Keratinocyte (primary cell): ENCODE measurements around the gene USP10.

Experiments
- EZH2 ChIP-seq: IDR thresholded peaks from one replicate; pipeline ENCODE4 v1.6.1; 2012; ENCODE audit warnings: inconsistent platforms, mild to moderate bottlenecking, low read length, moderate library complexity
- TF ChIP-seq, protein P1 (sequence below), 3 experiments: IDR thresholded peaks in 1 of 3; conservative IDR thresholded peaks in 1 of 3; optimal IDR thresholded peaks in 1 of 3; 2 replicates in 2 of 3; 3 replicates in 1 of 3; pipeline versions ENCODE3 to v1.5.1; 2011; ENCODE audit warnings: low read length in 3 of 3, mild to moderate bottlenecking in 3 of 3, moderate library complexity in 2 of 3, control low read depth in 1 of 3, inconsistent platforms in 1 of 3; ENCODE audit not compliant: insufficient read depth in 2 of 3; ENCODE audit errors: extremely low read depth in 1 of 3

- TF ChIP-seq EZH2: no peak
- TF ChIP-seq, protein P1, sequence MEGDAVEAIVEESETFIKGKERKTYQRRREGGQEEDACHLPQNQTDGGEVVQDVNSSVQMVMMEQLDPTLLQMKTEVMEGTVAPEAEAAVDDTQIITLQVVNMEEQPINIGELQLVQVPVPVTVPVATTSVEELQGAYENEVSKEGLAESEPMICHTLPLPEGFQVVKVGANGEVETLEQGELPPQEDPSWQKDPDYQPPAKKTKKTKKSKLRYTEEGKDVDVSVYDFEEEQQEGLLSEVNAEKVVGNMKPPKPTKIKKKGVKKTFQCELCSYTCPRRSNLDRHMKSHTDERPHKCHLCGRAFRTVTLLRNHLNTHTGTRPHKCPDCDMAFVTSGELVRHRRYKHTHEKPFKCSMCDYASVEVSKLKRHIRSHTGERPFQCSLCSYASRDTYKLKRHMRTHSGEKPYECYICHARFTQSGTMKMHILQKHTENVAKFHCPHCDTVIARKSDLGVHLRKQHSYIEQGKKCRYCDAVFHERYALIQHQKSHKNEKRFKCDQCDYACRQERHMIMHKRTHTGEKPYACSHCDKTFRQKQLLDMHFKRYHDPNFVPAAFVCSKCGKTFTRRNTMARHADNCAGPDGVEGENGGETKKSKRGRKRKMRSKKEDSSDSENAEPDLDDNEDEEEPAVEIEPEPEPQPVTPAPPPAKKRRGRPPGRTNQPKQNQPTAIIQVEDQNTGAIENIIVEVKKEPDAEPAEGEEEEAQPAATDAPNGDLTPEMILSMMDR (optimal IDR thresholded peaks at IDR 0.05 in 1 of 3, IDR thresholded peaks at IDR 0.05 in 1 of 3, conservative IDR thresholded peaks at IDR 0.05 in 1 of 3; ENCODE audit: extremely low read depth in 1 of 3, insufficient read depth in 2 of 3, low read length in 3 of 3): no peak
These were observed 86.2 kb downstream of the USP10 start for GRCh38 chr16:84785843-84786581.
